ENCODE data around the gene MYH2.

MYH2 gene

GRCh38 chr17:10558049-10558448, 8.6 kb upstream of the MYH2 start:
- Histone ChIP-seq H3K4me2 (no peak overlapping the region), H3K4me3 (IDR thresholded peaks at IDR 0.05; ENCODE audit: insufficient read depth, low read depth, low read length) (no peak overlapping the region), H4K20me1 (ENCODE audit: insufficient read depth) (no peaks in the 10 kb centered on the region), H3K9ac (no peak overlapping the region), H3K4me1 (ENCODE audit: low read depth, poor library complexity, severe bottlenecking) (no peaks in the 10 kb centered on the region), H3K27ac (no peak overlapping the region), H2AFZ (ENCODE audit: low read depth) (no peak overlapping the region), H3K79me2 (ENCODE audit: insufficient read depth, low read depth) (no peaks in the 10 kb centered on the region), H3K36me3 (ENCODE audit: insufficient read depth) (no peaks in the 10 kb centered on the region), H3K27me3 (ENCODE audit: insufficient read depth, low read depth) (no peaks in the 10 kb centered on the region)
- TF ChIP-seq, protein P1, sequence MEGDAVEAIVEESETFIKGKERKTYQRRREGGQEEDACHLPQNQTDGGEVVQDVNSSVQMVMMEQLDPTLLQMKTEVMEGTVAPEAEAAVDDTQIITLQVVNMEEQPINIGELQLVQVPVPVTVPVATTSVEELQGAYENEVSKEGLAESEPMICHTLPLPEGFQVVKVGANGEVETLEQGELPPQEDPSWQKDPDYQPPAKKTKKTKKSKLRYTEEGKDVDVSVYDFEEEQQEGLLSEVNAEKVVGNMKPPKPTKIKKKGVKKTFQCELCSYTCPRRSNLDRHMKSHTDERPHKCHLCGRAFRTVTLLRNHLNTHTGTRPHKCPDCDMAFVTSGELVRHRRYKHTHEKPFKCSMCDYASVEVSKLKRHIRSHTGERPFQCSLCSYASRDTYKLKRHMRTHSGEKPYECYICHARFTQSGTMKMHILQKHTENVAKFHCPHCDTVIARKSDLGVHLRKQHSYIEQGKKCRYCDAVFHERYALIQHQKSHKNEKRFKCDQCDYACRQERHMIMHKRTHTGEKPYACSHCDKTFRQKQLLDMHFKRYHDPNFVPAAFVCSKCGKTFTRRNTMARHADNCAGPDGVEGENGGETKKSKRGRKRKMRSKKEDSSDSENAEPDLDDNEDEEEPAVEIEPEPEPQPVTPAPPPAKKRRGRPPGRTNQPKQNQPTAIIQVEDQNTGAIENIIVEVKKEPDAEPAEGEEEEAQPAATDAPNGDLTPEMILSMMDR (conservative IDR thresholded peaks at IDR 0.05; ENCODE audit: low read depth, low read length), result no peak

DNA sequence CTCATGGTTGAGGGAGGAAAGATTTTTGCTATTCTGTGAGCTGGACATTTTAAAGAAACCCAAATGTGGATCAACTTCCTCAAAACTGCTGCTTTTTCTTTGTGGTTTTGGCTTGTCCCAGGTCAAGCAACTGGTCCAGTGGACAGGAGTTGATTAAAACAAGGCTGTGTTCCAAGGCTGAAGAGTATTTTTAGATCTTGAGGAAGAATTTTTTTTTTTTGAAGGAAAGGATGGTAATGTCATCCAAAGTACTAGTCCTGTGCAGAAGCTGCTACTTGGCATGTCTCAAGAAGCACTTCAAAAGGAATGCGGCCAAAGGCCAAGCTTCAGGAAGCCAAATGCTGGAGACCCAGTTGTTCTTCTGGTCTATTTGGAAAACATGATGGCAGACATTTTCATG, 8.0 kb upstream of the MYH2 start:
- H3K27ac ChIP-seq, result no peak overlapping the region
- no peaks in the 10 kb centered on the region for H3K4me1 ChIP-seq (ENCODE audit: low read depth, poor library complexity, severe bottlenecking)
- H3K4me3 ChIP-seq (IDR thresholded peaks at IDR 0.05; ENCODE audit: insufficient read depth, low read depth, low read length), result no peak overlapping the region
- H3K79me2 ChIP-seq (ENCODE audit: insufficient read depth, low read depth), result no peaks in the 10 kb centered on the region
- H3K36me3 ChIP-seq (ENCODE audit: insufficient read depth), result no peaks in the 10 kb centered on the region
- H2AFZ ChIP-seq (ENCODE audit: low read depth), result no peak overlapping the region
- H3K27me3 ChIP-seq (ENCODE audit: insufficient read depth, low read depth), result no peaks in the 10 kb centered on the region
- no peak overlapping the region for H3K9ac ChIP-seq
- no peak overlapping the region for H3K4me2 ChIP-seq
- no peaks in the 10 kb centered on the region for H4K20me1 ChIP-seq (ENCODE audit: insufficient read depth)
- TF ChIP-seq, protein P1 (conservative IDR thresholded peaks at IDR 0.05; ENCODE audit: low read depth, low read length), result no peak

DNA sequence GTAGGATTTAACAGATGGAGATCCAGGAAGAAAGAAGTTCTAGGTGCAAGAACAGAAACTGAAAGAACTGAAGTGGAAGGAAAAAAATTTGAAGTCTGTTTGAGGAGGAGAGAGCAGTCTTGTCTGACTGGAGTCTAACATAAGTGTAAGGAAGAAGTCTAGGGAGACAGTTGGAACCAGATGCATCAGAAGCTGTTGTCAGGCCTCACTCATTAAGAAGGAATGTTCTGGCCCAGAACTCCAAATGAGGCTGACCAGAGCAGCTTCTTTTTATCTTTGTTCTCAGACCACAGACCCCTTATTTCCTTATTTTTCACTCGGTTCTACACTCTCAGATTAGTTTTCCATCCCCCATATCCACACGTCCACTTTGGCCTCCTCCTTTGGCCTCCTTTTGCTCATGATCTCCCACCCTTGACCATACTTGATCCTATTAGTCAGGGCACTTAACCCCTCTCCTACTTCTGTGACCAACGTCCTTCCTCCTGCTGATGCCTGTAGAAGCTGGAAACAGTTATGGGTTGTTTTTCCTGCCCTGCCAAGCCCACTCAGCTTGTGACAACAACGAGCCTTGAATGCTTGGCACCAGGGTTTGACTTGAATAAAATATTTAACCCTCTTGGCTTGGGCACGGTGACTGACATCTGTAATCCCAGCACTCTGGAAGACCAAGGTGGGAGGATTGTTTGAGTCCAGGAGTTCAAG, 7.0 kb upstream of the MYH2 start:
- no peak overlapping the region for H3K4me2 ChIP-seq

GRCh38 chr17:10550014-10550413, 556 bp upstream of the MYH2 start:
- H3K9ac ChIP-seq, result no peak overlapping the region
- H3K4me3 ChIP-seq (IDR thresholded peaks at IDR 0.05; ENCODE audit: insufficient read depth, low read depth, low read length), result no peak overlapping the region
- H2AFZ ChIP-seq (ENCODE audit: low read depth), result no peak overlapping the region
- H3K79me2 ChIP-seq (ENCODE audit: insufficient read depth, low read depth), result no peaks in the 10 kb centered on the region
- TF ChIP-seq, protein P1 (conservative IDR thresholded peaks at IDR 0.05; ENCODE audit: low read depth, low read length), result no peak
- H3K27me3 ChIP-seq (ENCODE audit: insufficient read depth, low read depth), result no peaks in the 10 kb centered on the region
- no peaks in the 10 kb centered on the region for H3K36me3 ChIP-seq (ENCODE audit: insufficient read depth)
- H3K4me2 ChIP-seq, result no peak overlapping the region
- H3K4me1 ChIP-seq (ENCODE audit: low read depth, poor library complexity, severe bottlenecking), result no peaks in the 10 kb centered on the region
- no peak overlapping the region for H3K27ac ChIP-seq
- no peaks in the 10 kb centered on the region for H4K20me1 ChIP-seq (ENCODE audit: insufficient read depth)

More for the DNA sequence above, 7.0 kb upstream of the MYH2 start:
- no peaks in the 10 kb centered on the region for H3K36me3 ChIP-seq (ENCODE audit: insufficient read depth)
- H3K4me1 ChIP-seq (ENCODE audit: low read depth, poor library complexity, severe bottlenecking), result no peaks in the 10 kb centered on the region
- no peaks in the 10 kb centered on the region for H3K27me3 ChIP-seq (ENCODE audit: insufficient read depth, low read depth)
- no peak overlapping the region for H3K27ac ChIP-seq
- TF ChIP-seq, protein P1 (conservative IDR thresholded peaks at IDR 0.05; ENCODE audit: low read depth, low read length), result no peak
- H3K4me3 ChIP-seq (IDR thresholded peaks at IDR 0.05; ENCODE audit: insufficient read depth, low read depth, low read length), result no peak overlapping the region
- H3K9ac ChIP-seq, result no peak overlapping the region
- no peak overlapping the region for H2AFZ ChIP-seq (ENCODE audit: low read depth)
- no peaks in the 10 kb centered on the region for H3K79me2 ChIP-seq (ENCODE audit: insufficient read depth, low read depth)
- no peaks in the 10 kb centered on the region for H4K20me1 ChIP-seq (ENCODE audit: insufficient read depth)
